AG10803 (cell line): Measurements from ENCODE around the gene GRB14.
A peak's percentile ranks its signal among the peaks of the same experiment; 100 is the strongest.
"Not testable (repeated sequence)": the region's sequence is repeated elsewhere in the genome, so short reads cannot be mapped to it uniquely, and the experiment has no call there.

ENCODE experiments used
- DNase-seq: peaks from one replicate; pipeline ENCODE4 v3.0.0; 2010; ENCODE audit warnings: low read depth
- H3K4me3 ChIP-seq: 2 replicates; pipeline ENCODE4 v1.5.1; 2011; ENCODE audit warnings: mild to moderate bottlenecking, low read length, control low read depth
- CTCF ChIP-seq: conservative IDR thresholded peaks from 2 replicates; pipeline ENCODE4 v1.5.1; 2011; ENCODE audit warnings: mild to moderate bottlenecking, low read length, control low read depth, inconsistent platforms

GRB14 gene

GRCh38 chr2:164642268-164642667, 21.0 kb upstream of the GRB14 start:
- no peak for TF ChIP-seq CTCF
- H3K4me3 ChIP-seq = no peak overlapping the region
- no peak for DNase-seq

GRCh38 chr2:164628319-164628718, 7.0 kb upstream of the GRB14 start:
- H3K4me3 ChIP-seq, DNase-seq: not testable (repeated sequence)

- DNase-seq = peak; percentile 59
- H3K4me3 ChIP-seq = no peak overlapping the region
Observed at GRCh38 chr2:164625378-164625971, 4.2 kb upstream of the GRB14 start.

GRCh38 chr2:164624316-164624715, 3.0 kb upstream of the GRB14 start:
- H3K4me3 ChIP-seq = no peak overlapping the region
- no peak for TF ChIP-seq CTCF
- DNase-seq = no peak

More at GRCh38 chr2:164625378-164625971, 4.2 kb upstream of the GRB14 start:
- no peak for TF ChIP-seq CTCF

- no peak overlapping the region for H3K4me3 ChIP-seq
- no peak for DNase-seq
- TF ChIP-seq CTCF = no peak
Observed at GRCh38 chr2:164622338-164623106, 1.2 kb upstream of the GRB14 start.

- TF ChIP-seq CTCF = no peak
- peak overlapping the region; percentile 56 for H3K4me3 ChIP-seq
- no peak for DNase-seq
Observed at GRCh38 chr2:164621764-164622105, 453 bp upstream of the GRB14 start.

GRCh38 chr2:164620457-164620856, 825 bp downstream of the GRB14 start:
- TF ChIP-seq CTCF = no peak
- DNase-seq = no peak
- peak overlapping the region; percentile 56 for H3K4me3 ChIP-seq
